Measurements from ENCODE around the gene GGA3.

- no peak for TF ChIP-seq CTCF (IDR thresholded peaks at IDR 0.05)
- TF ChIP-seq ZFX (IDR thresholded peaks at IDR 0.05; ENCODE audit: borderline replicate concordance), result no peak
Observed at GRCh38 chr17:75225016-75225415, 36.4 kb downstream of the GGA3 start.
